MCF 10A (cell line): Measurements from ENCODE around the gene HSPA14. TPM values are rescaled to one million over a fixed set of nuclear protein-coding genes. Genes with fewer than 3 reads are reported as not detected.

Experiments
- BruUV-seq: library from RNA; stranded (reverse); fragments of 400-500 nt; replicated peaks from 2 replicates; lab custom pipeline; 2021; lab: Mats Ljungman, UMichigan
- CTCF ChIA-PET: fragments of 300-600 bp; sonication (Branson Sonifier 250); formaldehyde crosslinking; extraction: SDS; loops from one replicate; lab custom pipeline; 2021; ENCODE audit warnings: antibody characterized with exemption, inconsistent platforms; lab: Yijun Ruan, JAX
- POLR2A ChIA-PET: fragments of 300-600, 350-650 bp; sonication (Branson Sonifier 250); formaldehyde crosslinking; extraction: SDS; loops from one replicate; lab custom pipeline; 2020; ENCODE audit warnings: antibody characterized with exemption, inconsistent platforms; lab: Yijun Ruan, JAX
- DNase-seq: peaks from one replicate; pipeline ENCODE4 v3.0.0-alpha.2; 2018; ENCODE audit not compliant: unreplicated experiment
- H3K27ac Mint-ChIP-seq: one replicate; pipeline ENCODE4 v1.8.0; 2022; ENCODE audit warnings: mild to moderate bottlenecking, low read depth, mixed read lengths; ENCODE audit not compliant: unreplicated experiment
- H3K27me3 Mint-ChIP-seq: one replicate; pipeline ENCODE4 v1.8.0; 2022; ENCODE audit warnings: mixed read lengths; ENCODE audit not compliant: insufficient read depth, unreplicated experiment
- H3K36me3 Mint-ChIP-seq: one replicate; pipeline ENCODE4 v1.8.0; 2022; ENCODE audit warnings: mild to moderate bottlenecking, moderate library complexity, mixed read lengths; ENCODE audit not compliant: insufficient read depth, unreplicated experiment
- H3K4me1 Mint-ChIP-seq: one replicate; pipeline ENCODE4 v1.8.0; 2022; ENCODE audit warnings: mixed read lengths; ENCODE audit not compliant: insufficient read depth, unreplicated experiment
- H3K4me3 Mint-ChIP-seq: one replicate; pipeline ENCODE4 v1.8.0; 2022; ENCODE audit warnings: mild to moderate bottlenecking, moderate library complexity, mixed read lengths; ENCODE audit not compliant: unreplicated experiment
- H3K9me3 Mint-ChIP-seq: one replicate; pipeline ENCODE4 v1.8.0; 2022; ENCODE audit warnings: mixed read lengths; ENCODE audit not compliant: unreplicated experiment
- intact Hi-C: fragments of 100-400 bp; cut with micrococcal nuclease; formaldehyde crosslinking; loops from 2 replicates; pipeline ENCODE4 v1.14.1; 2022
- total RNA-seq: library from RNA; stranded (reverse); gene quantifications from 2 replicates; pipeline ENCODE4 v1.2.3, GENCODE V29; 2022
- TF ChIP-seq, protein P1 (sequence below): fragments of 200-600 bp; IDR thresholded peaks from one replicate; pipeline ENCODE4 v1.8.0; 2022; ENCODE audit warnings: antibody characterized with exemption, mild to moderate bottlenecking; ENCODE audit not compliant: unreplicated experiment

The HSPA14 gene
- total RNA-seq, 1 experiment from 2014 or later = 14.0 TPM

DNA sequence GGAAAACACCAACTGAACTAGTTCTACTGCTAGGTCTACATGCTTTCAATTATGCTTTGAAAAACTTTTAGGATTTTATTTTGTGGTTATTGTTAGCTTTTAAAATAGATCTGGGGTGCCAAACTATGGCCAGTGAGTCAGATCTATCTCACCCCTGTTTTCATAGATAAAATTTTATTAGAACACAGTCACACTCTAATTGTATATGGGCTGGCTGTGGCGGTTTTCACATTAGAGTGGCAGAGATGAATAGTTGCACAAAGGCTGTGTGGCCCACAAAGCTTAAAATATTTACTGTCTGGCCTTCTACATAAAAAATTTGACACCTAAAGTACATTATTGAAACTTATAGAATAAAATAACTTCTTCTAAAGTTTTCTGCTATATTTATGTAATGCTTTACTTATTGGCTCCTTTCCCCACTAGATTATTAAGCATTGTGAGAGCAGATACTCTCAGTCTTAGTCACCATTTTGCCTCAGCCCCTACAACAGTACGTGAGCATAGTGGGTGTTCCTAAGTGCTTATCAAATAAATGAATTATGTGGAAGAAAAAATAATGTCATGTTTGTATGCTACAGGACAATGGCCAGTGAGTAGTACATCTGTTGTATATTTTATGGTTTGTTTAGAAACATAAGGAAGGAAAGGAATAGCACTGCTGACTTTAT, 35.1 kb downstream of the HSPA14 start:
- H3K27ac Mint-ChIP-seq = no peak overlapping the region
- no peaks in the 10 kb centered on the region for H3K9me3 Mint-ChIP-seq
- intact Hi-C loops = loop anchor here (10.0 kb wide), 1 partner anchor 292 kb away; the partner anchor contains the start of gene NMT2
- ChIA-PET POLR2A (interaction anchor here (0.8 to 2.6 kb wide), 3 partner anchors 26 to 80 kb away, joined by 3 to 12 read pairs (median 3); partner anchors contain the start of genes CDNF, DCLRE1C, HSPA14 and MSANTD7), CTCF (interaction anchor here (0.7 to 1.2 kb wide), 3 partner anchors 10 to 73 kb away, joined by 3 to 4 read pairs (median 4); no protein-coding TSS in a partner anchor)
- H3K4me1 Mint-ChIP-seq = peaks cover 13% of the 10 kb centered on the region
- no peaks in the 10 kb centered on the region for H3K27me3 Mint-ChIP-seq
- H3K36me3 Mint-ChIP-seq = peaks cover 41% of the 10 kb centered on the region
- peak; percentile 13 for DNase-seq
- no peak overlapping the region for H3K4me3 Mint-ChIP-seq
- BruUV-seq = no TSS peak
- TF ChIP-seq, protein P1, sequence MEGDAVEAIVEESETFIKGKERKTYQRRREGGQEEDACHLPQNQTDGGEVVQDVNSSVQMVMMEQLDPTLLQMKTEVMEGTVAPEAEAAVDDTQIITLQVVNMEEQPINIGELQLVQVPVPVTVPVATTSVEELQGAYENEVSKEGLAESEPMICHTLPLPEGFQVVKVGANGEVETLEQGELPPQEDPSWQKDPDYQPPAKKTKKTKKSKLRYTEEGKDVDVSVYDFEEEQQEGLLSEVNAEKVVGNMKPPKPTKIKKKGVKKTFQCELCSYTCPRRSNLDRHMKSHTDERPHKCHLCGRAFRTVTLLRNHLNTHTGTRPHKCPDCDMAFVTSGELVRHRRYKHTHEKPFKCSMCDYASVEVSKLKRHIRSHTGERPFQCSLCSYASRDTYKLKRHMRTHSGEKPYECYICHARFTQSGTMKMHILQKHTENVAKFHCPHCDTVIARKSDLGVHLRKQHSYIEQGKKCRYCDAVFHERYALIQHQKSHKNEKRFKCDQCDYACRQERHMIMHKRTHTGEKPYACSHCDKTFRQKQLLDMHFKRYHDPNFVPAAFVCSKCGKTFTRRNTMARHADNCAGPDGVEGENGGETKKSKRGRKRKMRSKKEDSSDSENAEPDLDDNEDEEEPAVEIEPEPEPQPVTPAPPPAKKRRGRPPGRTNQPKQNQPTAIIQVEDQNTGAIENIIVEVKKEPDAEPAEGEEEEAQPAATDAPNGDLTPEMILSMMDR = no peak

DNA sequence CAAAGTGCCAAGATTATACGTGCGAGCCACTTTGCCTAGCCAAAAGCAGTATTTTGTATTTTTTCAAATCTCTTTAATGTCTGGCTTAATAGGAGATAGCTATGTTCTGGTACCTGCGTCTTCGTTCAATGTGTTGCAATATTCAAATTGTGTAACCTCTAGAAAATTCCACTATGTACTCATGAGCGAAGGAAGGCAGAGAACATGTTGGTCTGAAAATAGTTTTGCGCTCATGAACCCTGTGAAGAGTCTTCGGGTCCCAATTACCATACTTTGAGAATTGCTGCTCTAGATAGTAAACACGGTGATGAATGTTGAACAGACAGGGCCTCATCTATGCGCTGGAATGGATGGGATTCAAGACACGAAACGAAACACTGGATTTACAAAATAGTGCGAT, 37.8 kb downstream of the HSPA14 start:
- POLR2A ChIA-PET = interaction anchor here (0.8 to 2.6 kb wide), 6 partner anchors 9 to 222 kb away, joined by 3 to 12 read pairs (median 3); partner anchors contain the start of genes DCLRE1C, HSPA14 and MSANTD7
- CTCF ChIA-PET = interaction anchor here (0.6 to 1.4 kb wide), 2 partner anchors 17 to 84 kb away, joined by 3 read pairs; no protein-coding TSS in a partner anchor
- Mint-ChIP-seq H3K9me3 (no peaks in the 10 kb centered on the region), H3K27ac (peak overlapping the region; percentile 31), H3K27me3 (no peaks in the 10 kb centered on the region), H3K4me3 (peak overlapping the region; percentile 79), H3K4me1 (peaks cover 19% of the 10 kb centered on the region), H3K36me3 (peaks cover 14% of the 10 kb centered on the region)
- DNase-seq = peak; percentile 31
- no TSS peak for BruUV-seq
- intact Hi-C loops = loop anchor here (2.0 to 10.0 kb wide), 3 partner anchors 21 to 289 kb away; partner anchors contain the start of gene NMT2
- TF ChIP-seq, protein P1 = no peak

DNA sequence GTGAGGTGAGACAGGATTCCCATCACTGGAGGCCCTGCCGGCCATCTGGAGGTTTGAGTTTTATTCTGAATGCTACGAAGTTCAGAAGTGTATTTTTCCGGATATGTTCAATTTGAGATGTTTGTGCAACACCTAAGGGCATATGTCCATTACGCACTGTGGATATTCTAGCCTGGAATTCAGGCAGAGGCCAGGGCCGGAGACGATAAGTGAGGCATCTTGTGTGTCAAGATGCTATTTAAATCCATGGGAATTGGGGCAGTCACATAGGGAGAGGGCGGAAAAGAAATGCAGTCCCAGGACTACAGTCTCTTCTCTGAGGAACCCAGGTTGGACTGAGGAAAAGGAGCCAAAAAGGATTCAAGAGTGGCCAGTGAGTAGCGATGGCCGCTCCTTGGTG, 38.7 kb downstream of the HSPA14 start:
- Mint-ChIP-seq H3K27ac (peak overlapping the region; percentile 82), H3K4me3 (peak overlapping the region; percentile 79), H3K36me3 (peaks cover 7% of the 10 kb centered on the region), H3K4me1 (peaks cover 19% of the 10 kb centered on the region), H3K27me3 (no peaks in the 10 kb centered on the region), H3K9me3 (no peaks in the 10 kb centered on the region)
- DNase-seq = no peak
- BruUV-seq = no TSS peak
- ChIA-PET POLR2A (interaction anchor here (1.1 to 7.3 kb wide), 7 partner anchors 8 to 83 kb away, joined by 3 to 90 read pairs (median 10); partner anchors contain the start of genes CDNF, DCLRE1C, HSPA14 and MEIG1), CTCF (interaction anchor here (0.5 to 2.0 kb wide), 3 partner anchors 229 to 380 kb away, joined by 3 to 12 read pairs (median 3); no protein-coding TSS in a partner anchor)
- intact Hi-C loops = loop anchor here (2.0 to 10.0 kb wide), 3 partner anchors 22 to 288 kb away; partner anchors contain the start of gene NMT2
- TF ChIP-seq, protein P1 = no peak
